Suprapubic skin (tissue), 3 donors: ENCODE measurements around the gene UBTD1.

Experiments
- CTCF ChIP-seq, 2 donors: fragments of 200-600 bp in 1 of 2; fragments of 450-650 bp in 1 of 2; sonication (generic) in 1 of 2; IDR thresholded peaks; one replicate each; pipeline ENCODE4 v1.5.1; 2016 to 2019; ENCODE audit warnings: antibody characterized with exemption in 2 of 2, mild to moderate bottlenecking in 1 of 2, moderate library complexity in 1 of 2
- POLR2A ChIP-seq, 2 donors: fragments of 450-650 bp; IDR thresholded peaks; one replicate each; pipeline ENCODE4 v1.6.1; 2017; ENCODE audit warnings: antibody characterized with exemption in 2 of 2, mild to moderate bottlenecking in 2 of 2, moderate library complexity in 2 of 2

- peak in 1 of 2 donors; percentile 8 for TF ChIP-seq POLR2A (IDR thresholded peaks at IDR 0.05)
- no peak for TF ChIP-seq CTCF (IDR thresholded peaks at IDR 0.05)
Measured at GRCh38 chr10:97498841-97499560, at the start of gene UBTD1.
